Activated CD8-positive, alpha-beta memory T cell treated with anti-CD3 and anti-CD28 coated beads, Interleukin-2, amount 50 U/mL, for 24 hours (primary cell): Measurements from ENCODE around the gene DIAPH3.

Source experiments
- DNase-seq: peaks from one replicate; pipeline ENCODE4 v3.0.0-alpha.2; 2020; ENCODE audit errors: extremely low read depth

The DIAPH3 gene

DNA sequence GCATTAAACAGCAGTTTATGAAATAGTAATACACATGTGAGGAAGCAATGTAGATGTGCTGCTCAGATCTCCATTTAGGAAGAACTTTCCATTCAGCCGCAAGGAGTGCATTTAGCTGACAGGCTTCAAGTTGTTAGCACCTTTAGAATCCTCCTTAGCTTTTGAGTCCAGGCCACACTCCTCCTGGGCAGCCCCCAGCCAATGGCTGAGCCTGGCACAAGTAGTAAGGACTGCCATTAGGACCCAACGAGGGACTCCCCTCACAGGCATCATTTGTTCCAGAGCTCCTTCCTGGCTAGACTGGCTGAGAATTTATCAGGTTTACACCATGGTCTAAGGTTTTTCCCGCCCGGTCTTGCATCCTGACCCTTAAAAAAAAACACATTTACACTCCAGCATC, 201.4 kb downstream of the DIAPH3 start:
- DNase-seq, result no peak

DNA sequence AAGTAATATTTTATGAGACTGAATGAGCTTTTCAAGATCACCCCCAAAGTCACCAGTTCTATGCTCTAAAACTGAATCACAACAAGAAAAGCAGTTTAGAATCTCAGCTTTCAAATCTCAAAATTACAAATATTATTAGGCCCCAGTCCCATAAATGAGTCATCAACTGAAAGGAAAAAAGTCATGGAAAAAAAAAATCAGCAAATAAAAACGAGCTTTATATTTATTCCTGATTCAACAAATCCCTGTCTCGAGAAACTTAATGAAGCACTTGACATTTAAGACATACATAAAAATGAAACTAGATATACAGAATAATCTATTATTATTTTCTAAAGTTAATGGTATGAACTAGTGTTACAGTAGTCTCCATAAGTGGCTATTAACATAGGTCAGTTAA, 203.0 kb downstream of the DIAPH3 start:
- no peak for DNase-seq

DNA sequence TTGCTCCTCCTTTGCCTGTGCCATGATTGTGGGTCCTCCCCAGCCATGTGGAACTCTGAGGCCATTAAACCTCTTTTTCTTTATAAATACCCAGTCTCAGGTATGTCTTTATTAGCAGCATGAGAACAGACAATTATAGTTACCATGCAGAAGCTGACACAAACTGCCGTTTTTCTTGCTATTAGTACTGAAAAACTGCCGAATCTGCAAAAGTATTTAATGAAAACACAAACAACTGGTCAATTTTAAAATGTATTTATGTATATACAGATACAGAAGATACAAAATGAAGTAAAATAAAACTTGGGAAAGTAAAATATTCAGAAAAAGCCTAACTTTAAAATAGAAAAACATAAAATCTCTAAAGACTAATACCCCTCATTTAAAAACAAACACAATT, 206.3 kb downstream of the DIAPH3 start:
- no peak for DNase-seq

DNA sequence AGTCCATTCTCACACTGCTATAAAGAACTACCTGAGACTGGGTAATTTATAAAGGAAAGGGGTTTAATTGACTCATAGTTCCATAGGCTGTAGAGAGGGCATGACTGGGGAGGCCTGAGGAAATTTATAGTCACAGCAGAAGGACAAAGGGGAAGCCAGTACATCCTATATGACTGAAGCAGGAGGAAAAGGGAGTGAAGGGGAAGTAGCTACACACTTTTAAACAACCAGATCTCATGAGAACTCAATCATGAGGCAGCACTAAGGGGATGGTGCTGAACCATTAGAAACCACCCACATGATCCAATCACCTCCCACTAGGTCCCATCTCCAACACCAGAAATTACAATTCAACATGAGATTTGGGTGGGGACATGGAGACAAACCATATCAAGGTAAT, 209.1 kb downstream of the DIAPH3 start:
- no peak for DNase-seq

DNA sequence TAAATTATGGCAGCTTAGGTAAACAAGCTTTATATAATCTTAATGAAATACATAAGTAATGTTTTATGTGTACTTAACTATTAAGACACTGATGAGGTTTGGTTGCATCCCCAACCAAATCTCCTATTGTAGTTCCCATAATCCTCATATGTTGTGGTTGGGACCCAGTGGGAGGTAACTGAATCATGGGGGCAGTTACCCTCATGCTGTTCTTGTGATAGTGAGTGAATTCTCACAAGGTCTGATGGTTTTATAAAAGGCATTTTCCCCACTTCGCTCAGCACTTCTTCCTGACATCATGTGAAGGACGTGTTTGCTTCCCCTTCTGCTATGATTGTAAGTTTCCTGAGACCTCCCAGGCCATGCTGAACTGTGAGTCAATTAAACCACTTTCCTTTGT, 212.7 kb downstream of the DIAPH3 start:
- no peak for DNase-seq

DNA sequence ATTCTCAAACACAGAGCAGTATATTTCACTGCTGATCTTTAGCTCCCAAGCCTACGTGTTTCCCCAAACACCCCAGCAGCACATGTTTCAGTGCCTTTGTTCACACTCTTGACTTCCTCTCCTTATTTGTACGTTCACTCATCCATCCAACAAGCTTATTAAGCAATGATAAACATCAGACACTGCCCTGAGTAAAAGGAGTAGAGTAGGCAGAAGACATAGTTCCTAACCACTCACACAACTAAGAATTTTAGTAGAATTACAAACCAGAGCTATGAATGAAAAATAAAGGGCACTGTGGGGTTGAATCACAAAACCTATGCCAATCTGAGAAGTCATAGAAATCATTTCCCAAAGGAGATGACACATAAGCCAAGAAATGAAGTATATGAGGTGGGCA, 213.5 kb downstream of the DIAPH3 start:
- DNase-seq, result no peak

DNA sequence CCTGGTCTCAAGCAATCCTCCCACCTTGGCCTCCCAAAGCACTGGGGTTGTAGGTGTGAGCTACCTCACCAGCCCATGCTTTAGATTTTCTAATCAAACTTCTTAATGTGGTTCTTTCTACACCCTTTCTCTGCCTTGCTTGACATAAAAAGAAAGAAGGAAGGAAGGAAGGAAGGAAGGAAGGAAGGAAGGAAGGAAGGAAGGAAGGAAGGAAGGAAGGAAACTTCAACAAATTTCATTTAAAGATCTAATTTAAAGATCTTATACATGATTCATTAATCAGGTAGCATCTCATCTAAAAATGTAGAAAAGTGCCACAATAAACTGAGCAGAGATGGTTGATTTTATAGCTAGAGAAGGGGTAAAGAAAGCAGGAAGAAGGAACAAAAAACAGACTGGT, 215.0 kb downstream of the DIAPH3 start:
- no peak for DNase-seq

DNA sequence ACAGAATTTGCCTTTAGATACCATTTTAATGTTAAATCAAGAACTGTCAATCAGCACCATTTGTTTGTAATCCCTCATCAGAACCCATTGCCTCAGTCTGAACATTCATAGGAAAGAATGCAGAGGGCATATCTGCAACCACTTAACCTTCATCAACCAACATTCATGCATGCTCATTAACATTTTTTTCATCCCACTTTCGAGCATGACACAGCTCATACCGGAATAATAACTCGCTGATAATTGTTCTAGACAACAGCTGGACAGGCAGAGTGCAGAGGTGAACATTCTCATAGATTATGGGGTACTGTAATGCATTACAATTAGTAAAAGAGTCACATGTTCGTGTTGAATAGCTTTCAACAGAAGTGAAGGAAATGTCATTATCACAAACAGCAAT, 216.8 kb downstream of the DIAPH3 start:
- DNase-seq, result no peak

DNA sequence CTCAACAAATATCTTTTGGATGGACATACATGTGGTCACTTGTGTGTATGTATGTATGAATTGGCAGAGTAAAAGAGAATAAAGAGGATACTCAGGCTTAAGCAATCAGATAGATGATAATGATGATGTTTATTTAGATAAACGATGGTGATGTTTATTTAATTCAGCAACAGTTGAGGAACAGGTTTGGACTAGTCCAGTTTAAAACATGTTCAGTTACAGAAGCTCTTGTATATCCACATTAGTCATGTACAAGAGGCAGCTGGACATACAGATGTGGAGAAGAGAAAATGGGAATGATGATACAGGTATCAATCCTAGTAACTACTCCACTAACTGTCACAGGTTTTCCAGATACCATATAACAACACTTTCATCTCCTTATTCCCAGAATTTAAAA, 232.1 kb downstream of the DIAPH3 start:
- no peak for DNase-seq

DNA sequence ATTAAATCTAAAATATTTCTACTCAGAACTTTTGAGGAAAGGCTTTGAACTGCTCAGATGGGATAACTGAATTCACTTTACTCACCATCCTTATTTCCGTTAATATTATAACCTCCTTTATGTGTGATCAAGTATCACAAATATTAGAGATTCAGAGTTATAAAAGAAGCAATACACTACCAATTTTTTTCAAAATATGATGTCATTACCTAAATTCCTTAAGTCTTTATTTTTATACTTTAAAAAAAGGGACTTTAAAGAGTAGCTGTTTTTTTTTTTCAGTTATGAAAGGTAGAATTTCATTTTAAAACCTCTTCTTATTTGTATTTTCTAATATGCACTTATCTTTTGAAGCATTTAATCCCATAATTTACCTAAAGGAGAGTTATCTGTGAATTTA, 239.5 kb downstream of the DIAPH3 start:
- no peak for DNase-seq

DNA sequence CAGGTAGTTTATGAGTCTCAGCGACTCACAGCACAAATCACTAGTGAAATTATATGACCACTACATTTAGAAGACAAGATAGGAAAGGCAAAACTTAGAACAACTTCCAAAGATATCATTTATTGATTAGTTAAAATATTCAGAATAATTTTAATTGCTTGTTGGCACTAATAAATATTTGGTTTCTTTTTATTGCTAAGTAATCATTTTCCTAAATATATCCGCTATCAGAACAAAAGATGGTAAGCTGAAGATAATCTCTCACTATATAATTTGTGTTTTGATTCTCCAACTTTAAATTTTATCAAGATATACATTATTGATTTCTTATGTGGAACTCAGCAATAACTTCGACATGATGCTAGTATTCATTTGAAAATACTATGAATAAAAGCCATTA, 248.5 kb downstream of the DIAPH3 start:
- no peak for DNase-seq

DNA sequence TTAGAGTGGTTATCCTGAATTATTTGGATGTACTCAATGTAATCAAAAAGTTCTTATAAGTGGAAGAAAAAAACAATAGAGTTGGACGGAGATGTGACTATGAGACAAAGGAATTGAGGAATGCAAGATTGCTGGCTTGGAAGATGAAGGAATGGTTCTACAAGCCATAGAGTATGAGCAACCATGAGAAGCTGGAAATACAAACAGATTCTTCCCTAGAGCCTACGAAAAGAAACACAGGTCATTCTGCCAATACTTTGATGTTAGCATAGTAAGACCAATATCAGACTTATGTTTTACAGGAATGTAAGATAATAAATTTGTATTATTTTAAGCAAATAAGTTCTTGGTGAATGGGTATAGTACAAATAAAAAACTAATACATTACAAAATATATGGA, 249.2 kb downstream of the DIAPH3 start:
- DNase-seq, result no peak

DNA sequence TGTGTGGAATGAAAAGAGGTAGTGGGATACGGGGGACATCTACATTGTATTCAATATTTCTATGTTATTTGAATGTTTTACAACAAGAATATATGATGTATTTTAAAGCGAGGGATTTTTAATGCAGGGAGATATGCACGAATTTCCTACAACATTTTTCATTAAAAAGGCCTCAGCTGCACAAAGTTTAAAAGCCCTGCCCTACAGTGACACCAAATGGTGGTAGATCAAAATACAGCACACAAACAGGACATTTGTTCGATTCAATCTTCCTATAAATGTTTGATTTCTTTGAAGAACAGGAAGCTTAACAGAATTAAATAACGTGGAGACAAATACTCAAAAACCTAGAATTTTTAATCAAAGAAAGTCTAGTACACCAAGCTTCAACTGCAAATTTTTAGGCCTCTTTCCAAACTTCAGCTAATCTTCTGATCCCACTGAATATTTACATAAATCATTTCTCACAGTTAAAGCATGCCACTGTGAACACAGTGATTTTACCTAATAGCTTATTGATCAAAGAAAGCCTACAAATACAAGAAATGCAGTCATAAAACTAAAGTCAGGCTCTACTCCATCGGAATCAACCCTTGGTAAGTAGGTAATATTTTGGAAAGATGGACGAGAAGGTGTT, 257.2 kb downstream of the DIAPH3 start:
- no peak for DNase-seq

DNA sequence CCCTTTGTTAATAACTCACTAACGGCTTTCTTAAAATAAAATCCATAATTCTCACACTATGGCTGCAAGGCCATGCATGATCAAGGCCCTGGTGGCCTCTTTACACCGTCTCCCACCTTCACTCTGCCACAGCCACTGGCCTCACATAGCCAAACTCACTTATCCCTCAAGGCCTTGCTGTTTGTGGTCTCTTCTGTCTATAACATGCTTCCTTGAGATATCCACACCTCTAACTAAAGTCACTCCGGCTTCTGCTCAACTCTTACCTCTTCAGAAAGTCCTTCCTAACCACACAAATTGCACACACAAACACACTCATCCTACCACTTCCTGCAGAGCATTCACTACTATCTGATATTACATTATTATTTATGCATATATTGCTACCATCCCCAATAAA, 262.5 kb downstream of the DIAPH3 start:
- DNase-seq, result no peak

DNA sequence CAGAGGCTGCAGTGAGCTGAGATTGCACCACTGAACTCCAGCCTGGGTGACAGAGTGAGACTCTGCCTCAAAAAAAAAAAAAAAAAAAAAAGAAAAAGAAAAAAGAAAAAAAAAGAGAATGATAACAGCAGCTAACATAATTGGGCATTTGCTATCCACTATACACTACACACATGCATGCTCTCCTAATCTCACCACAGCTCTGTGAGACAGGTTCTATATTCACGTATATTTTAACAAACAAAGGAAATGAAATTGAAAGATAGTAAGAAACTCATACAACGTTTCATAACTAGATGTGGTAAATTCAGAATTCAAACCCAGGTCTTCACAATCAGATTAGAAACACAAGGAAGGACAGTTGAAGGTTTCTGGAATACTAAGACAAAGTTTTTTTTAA, 265.7 kb downstream of the DIAPH3 start:
- DNase-seq, result no peak

DNA sequence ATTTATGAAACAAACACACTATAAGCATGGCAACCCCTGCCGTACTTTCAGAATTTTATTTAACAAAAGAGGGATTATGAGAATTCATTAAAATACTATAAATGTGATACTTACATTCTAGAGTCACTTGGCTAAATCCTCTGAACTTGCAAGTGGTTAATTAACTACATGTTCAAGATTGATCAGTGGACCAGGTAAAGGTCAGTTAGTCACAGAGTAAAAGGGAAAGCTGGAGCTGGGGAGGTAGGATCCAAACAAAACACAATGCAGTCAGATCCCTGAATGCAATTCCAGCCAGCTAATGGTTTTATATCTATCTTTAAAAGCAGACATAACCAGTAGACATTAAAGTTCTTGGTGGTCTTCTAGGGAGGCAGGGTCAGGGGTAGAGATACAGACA, 270.5 kb downstream of the DIAPH3 start:
- no peak for DNase-seq

DNA sequence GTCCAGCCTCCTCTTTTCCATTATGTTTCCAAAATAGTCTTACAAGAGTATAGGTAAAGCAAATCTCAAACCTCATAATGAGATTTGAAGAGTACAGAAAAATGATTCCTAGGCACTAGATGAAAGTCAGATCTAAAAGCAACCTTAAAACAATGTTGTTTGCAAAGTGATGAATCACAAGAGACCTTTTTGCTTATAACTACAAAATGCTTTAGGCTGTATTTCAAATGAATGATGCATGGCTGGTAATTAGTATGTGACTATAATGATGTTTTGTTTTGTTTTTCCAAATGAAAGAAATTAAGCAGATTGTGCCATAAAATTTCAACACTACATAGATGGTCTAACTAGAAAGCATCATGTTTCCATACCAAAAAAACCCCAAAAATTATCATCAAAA, 272.7 kb downstream of the DIAPH3 start:
- no peak for DNase-seq

DNA sequence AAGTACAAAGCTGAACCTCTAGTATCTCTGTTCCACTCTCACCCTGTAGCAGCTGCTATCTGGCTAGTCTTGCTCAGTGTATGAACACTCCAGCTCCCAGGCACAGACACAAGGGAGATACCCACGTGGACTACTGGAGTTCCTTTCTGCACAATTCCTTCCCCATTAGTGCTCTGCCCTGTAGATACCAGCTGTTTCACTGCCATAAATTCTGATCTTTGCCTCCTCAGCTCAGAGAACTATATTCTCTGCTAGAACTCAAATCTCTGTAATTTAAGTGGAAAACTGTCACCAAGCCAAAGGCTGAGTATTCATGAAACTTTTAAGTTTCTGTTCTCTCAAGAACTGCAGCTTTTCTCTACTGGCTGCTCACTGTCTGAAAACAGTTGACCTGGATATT, 273.7 kb downstream of the DIAPH3 start:
- no peak for DNase-seq

DNA sequence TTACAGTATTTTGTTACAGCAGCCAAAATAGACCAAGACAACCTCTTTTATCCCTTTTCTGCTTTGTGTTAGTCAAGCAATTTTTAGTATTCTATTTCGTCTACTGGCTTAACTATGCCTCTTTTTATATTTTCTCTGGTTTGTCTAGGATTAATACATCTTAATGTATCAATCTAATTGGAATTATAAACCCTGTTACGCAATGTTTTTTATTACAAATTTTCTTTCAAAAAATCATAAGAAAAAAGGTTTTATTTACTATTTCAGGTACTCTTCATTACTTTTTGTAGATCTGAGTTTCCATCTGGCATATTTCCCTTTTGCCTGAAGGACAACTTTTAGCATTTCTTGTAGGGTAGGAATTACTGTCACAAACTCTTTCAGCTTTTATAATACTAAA, 275.3 kb downstream of the DIAPH3 start:
- DNase-seq, result no peak

DNA sequence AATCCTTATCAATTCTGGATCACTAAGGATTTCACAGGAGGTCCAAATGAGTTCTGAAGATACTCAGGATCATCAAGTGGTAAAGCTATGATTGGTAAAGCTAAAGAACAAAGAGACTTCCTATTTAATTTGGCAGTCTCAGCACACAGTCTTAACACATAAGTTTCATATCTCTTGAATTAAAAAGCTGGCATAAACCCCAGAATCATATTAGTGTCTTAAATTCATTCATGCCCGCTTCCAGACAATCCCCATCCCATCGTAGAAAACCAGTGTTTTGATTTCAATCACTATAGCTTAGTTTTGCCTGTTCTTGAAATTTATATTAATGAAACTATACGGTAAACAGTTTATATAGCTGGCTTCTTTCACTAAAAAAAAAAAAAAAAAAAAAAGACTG, 278.7 kb downstream of the DIAPH3 start:
- no peak for DNase-seq

DNA sequence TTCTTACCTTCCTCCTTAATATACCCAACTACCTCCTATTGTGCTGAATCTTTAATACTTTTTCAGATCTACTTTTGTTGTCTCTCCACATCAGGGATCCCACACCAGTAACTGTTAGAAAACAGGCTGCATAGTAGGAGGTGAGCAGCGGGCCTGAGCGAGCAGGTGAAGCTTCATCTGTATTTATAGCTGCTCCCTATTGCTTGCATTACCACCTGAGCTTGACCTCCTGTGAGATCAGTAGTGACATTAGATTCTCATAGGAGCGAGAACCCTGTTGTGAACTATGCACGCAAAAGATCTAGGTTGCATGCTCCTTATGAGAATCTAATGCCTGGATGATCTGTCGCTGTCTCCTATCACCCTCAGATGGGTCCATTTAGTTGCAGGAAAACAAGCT, 279.8 kb downstream of the DIAPH3 start:
- no peak for DNase-seq

DNA sequence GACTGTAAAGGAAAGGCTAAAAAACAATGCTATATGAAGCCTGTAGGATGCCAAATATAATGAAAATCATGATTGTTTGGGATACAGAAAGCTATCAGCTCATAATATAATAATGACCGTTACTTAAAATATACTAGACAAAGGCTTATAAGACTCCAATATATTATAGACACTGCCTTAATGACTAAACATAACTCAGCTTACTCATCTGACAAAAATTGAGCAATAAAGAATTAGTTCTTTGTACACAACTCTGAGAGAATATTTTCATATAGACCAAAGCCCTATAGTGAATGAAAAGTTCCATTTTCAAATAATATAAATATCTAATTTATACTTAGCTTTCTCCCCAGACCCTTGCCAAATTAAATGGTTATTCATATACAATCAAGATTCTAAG, 283.3 kb downstream of the DIAPH3 start:
- no peak for DNase-seq

DNA sequence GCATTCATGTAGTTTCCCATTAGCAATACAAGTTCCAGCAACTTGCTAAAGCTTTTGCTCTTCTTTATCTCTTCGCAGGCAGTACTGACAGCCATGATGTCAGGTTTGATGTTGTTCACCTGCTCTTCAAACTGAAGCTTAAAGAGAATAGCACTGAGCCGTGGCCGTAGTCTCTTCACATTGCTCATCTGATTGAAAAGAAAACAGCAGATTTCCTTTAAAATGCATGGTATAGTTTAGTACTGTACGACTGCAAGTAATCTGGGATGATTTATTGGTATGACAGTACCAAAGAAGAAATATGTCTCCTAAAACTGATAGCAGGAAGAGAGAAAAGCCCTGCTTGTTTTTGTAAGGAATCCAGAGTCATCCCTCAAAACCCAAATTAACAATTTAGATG, 284.4 kb downstream of the DIAPH3 start:
- no peak for DNase-seq

DNA sequence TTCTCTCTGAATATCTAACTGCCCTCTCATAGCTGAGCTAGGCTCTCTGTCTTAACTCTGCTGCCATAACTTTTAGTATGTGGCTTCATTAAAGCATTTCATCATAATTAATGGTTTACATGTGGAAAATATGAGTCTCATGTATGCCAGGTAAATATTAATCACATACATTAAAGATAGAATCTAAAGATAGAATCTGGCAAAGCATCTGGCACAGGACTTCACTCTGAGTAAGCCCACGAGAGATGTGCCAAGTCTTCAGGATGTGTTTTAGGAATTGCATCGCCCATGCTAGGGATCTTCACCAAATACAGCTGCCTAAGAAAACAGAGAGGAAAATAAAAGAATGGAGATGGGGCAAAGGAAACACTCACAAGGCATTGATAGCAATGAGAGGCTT, 285.8 kb downstream of the DIAPH3 start:
- no peak for DNase-seq

DNA sequence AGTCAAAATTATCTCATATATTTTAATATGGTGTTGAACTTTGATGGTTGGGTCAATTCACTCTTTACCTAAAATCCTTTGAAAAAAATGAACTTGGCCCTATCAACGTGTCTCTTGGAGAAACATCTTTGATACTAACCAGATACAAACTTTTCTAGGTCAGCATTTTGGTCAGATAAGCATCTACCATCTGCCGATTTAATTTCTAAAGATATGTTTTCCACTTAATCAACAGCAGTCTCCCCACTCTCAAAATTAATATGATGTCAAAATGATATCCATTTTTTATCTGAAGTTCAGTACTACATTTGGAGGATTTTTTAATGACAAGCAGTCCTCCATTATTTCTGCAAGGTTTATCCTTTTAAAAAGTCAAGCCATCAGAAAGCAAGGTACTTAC, 288.8 kb downstream of the DIAPH3 start:
- DNase-seq, result no peak
